GM04503 (cell line): ENCODE measurements around the gene EHMT1.
"Not testable (repeated sequence)": the region's sequence is repeated elsewhere in the genome, so short reads cannot be mapped to it uniquely, and the experiment has no call there.

Source experiments
- DNase-seq: peaks from one replicate; pipeline ENCODE4 v3.0.0-alpha.2; 2012; ENCODE audit warnings: low read depth

EHMT1 gene

DNA sequence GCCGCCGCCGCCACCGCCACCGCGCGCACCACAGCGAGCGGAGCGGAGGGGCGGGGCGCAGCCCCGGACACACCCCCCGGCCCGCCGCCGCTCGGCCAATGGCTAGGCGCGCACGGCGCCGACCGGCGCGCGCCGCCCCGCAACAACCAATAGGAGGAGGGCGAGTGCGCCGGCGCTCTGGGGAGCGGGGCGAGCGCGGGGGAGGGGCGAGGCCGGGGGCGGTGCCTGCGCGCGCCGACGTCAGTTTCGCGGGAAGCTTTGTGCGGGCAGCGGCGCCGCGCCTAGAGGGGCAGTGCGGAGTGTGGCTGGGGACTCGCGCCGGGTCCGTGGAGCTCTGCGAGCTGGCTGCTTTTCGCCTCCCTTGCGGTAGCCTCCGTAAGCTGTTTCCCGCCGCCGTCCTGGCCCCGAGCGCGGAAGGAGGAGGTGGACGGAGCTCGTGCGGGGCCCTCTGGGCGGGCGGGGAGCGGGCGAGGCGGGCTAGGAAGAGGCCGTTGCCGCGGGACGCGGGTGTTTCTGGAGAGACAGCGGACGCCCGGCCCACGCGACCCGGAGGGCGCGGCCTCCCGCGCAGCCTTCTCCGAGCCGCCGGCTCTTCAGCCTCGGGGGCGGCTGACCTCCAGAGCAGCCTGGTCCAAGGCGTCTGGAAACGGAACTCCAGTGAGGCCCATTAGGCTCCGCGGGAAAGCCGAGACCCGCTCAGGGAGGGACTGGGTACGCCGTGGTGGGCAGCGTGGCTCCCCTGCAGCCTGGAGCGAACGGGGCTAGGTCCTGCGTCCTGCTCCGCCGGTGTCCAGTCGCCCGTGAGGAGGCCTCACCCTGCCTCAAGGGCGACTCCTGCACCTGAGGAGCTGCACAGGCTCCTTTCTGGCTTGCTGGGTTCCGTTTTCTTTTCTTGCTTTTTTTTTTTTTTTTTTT, 28.1 kb upstream of the EHMT1 start, which contains the start of gene ZMYND19:
TSS of gene ZMYND19 (minus strand) at position 44 of the 915 bp plus-strand sequence. CDS start 249 bp downstream, outside the sequence.
- DNase-seq = no peak

DNA sequence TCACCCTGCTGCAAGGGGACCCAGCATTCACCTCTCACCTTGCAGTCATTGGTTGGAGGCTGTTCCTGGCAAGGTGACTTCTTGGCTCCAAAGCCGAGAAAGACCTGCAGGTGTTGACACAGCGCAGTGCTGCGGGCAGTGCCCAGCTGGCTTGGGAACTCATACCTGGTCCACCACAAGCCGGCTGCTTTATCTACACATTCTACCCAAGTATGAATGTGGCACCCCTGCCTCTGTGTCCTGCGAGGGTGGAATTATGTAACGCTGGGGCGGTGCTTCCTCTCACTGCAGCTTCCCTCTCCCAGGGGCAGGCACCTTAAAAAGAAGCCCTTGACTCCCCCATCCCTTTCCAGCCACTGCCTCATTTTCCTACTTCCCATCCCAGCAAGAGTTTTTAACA, 26.0 kb upstream of the EHMT1 start:
- no peak for DNase-seq

DNA sequence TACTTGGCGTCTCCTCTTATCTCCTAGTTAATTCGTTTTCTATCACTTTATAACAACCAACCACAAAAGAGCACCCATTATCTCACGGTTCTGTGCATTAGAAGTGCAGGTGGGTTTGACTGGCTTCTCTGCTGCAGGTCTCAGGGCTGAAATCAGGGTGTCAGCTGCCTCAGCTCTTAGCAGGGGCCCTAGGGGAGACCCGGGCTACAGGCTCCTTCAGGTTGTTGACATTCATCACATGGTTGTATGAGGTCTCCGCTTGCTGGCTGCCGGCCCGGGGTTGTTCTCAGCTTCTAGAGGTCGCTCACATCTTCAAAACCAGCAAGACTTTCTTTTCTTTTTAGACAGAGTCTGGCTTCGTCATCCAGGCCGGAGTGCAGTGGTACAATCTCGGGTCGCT, 25.6 kb upstream of the EHMT1 start:
- DNase-seq = no peak

DNA sequence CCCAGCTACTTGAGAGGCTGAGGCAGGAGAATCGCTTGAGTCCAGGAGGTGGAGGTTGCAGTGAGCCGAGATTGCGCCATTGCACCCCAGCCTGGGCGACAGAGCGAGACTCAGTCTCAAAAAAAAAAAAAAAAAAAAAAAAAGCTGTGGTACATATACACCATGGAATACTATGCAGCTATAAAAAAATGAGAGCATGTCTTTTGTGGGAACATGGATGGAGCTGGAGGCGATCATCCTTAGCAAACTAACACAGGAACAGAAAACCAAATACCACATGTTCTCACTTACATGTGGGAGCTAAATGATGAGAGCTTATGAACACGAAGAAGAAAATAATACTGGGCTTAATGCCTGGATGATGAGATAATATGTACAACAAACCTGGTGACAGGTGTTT, 22.2 kb upstream of the EHMT1 start:
- DNase-seq = not testable (repeated sequence)

DNA sequence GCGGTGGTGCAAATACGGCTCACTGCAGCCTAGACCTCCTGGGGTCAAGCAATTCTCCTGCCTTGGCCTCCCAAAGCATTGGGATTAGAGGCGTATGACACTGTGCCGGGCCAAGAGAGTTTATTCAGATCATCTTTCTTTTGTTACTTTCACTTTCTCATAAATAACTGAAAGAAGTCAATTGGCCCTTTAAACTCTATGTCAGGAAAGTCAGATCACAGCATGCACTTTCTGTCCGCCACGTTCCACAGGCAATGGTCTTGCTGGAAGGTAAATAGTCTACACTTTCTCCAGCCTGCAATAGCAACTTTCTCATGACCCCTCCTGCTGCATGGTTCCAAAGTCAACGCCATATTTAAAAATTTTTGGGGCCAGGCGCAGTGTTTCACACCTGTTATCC, 19.9 kb upstream of the EHMT1 start:
- DNase-seq = no peak

DNA sequence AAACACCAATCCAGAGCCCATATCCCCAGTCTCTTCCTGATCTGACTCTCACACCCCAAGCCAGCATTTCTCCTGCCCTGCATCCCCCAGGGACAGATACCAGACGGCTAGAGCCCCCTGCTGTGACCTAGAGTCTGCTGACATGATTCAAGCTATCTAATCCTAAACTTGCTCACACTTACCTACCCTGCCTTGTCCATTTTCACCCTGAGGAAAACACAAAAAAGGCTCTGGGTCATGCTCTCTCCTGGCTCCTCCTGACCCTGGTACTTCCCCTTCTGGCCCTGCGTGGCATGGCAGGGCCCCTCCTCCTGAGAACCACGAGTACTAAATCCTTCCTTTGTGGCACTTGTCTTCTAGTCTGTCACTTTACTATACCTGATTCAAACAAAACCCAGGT, 16.1 kb upstream of the EHMT1 start:
- no peak for DNase-seq

DNA sequence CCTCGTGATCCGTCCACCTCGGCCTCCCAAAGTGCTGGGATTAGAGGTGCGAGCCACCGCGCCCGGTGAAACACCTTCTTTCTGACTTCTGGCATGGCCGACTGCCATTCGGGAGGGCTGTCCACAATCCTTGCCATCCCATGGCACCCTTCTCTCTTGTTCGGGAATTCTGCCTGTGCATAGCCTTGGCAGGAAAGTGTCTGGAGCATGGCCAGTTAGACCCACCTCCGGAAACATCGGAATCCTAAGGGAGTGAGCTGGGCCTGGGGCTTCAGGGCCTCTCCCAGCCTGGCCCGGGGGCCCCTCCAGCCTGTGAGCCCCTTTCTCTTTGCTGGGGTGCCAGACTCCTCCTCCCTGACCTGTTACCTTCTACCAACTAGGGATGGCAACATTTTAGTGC, 14.9 kb upstream of the EHMT1 start:
- no peak for DNase-seq

DNA sequence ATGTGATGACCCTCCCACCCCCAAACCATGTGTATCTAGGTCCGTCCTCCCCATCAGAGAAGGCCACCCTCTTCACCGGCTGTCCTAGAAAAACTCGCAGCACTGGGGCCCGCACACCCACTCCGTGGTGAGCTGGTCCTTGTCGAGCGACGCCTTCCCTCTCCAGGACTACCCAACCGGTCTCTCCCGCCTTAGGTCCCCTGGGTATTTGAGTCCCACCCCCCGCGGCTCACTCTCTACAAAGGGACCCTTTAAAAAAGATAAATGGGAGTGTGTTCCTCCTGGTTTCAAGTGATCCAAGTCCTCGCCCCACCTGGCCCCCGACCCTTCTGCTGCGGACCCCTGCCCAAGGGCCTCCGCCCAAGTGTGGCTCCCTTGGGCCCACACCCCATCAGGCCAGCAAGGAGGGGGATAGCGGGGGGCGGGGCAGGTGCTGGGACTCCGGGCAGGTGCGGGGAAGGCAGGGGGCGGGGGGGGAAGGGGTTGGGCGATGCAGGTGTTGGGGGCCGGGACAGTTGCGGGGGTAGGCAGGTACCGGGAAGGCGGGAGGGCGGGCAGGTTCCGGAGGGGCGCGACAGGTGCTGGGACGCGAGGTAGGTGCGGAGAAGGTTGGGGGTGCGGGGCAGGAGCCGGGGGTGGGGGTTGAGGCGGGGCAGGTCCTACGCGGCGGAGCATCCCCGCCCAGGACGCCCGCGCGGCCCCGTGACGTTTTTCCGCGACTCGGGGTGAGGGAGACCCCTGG, 14.3 kb upstream of the EHMT1 start:
- no peak for DNase-seq

DNA sequence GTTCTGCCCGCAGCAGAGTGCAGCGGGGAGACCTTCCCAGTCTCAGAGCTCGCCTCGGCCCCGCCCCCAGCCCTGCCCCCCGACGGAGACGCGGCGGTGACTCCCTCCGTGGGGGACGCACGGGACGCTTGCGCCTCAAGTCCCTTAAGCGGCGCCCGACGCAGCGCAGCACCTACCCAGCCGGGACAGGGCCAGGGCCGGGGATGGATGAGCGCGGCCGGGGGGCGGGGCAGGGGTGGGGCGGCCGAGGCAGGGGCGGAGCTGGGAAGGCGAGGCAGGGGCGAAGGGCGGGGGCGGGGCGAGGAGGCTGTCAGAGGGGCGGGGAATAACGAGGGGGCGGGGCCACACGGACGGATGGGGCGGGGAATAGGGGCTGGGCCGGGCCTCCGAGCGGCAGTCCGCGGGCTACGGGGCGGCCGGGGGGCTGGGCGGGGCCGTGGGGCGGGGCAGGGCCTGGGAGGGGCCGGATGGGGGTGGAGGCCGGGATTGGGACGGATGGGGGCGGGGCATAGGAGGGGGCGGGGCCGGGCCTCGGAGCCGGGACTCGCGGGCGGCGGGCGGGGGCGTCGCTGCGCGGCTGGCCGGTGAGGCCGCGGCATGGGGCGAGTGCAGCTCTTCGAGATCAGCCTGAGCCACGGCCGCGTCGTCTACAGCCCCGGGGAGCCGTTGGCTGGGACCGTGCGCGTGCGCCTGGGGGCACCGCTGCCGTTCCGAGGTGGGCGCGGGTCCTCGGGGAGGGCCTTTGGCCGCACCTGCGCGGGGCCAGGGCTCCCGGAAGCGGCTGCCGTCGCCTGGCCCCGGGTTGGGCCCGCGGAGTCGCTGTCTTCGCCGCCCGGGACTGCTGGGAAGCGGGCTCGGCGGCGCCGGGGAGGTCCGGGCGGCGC, 13.4 kb upstream of the EHMT1 start, which contains the start of gene ARRDC1:
TSS of gene ARRDC1 (plus strand) at position 566 of the 884 bp plus-strand sequence. CDS start at position 598, 32 bp downstream.
- no peak for DNase-seq

DNA sequence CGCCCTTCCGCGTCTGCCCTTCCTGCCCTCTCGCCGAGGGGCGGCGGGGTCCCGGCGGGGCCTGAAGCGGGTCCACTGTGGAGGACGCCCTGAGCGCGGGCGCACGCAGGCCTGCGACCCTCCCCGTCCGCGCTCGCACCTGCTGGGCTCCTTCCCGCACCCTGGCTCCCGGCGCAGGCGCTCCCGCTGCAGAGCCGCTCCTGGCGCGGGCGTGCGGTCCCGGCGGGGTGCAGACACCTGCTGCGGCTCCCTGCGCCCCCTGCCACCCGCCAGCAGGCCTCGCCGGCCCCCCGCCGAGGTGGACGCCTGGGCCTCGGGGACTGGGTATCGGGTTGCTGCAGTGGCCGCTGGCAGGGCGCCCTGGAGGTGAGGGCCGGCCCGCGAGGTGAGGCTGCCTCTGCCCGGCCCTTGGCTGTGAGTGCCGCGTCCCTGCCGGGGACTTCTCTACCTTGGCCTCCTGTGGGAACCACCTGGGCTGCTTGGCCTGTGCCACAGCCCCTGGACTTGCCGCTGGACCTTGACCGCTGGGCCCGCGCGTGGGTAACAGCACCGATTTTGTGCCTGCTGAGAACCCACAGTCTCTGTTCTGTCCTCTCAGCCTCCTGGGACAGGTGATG, 12.7 kb upstream of the EHMT1 start:
- DNase-seq = no peak

DNA sequence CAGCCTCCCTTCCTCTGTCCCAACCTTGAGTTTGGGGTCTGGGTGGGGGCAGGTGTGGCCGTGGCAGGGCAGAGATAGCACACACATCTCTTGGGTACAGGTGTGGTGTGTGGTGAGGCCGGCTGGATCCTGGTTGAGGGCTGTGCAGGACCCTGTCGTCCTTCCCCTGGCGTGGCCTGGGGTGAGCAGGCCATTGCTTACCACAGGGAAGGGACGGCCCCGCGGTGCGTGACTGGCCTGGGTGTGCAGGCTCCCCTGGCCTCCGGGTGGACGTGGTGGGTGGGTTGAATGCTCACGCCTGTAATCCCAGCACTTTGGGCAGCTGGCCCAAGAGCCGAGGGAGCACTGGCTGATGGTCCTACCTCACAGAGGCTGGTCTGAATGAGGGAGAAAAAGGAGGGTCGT, 12.1 kb upstream of the EHMT1 start:
- no peak for DNase-seq

DNA sequence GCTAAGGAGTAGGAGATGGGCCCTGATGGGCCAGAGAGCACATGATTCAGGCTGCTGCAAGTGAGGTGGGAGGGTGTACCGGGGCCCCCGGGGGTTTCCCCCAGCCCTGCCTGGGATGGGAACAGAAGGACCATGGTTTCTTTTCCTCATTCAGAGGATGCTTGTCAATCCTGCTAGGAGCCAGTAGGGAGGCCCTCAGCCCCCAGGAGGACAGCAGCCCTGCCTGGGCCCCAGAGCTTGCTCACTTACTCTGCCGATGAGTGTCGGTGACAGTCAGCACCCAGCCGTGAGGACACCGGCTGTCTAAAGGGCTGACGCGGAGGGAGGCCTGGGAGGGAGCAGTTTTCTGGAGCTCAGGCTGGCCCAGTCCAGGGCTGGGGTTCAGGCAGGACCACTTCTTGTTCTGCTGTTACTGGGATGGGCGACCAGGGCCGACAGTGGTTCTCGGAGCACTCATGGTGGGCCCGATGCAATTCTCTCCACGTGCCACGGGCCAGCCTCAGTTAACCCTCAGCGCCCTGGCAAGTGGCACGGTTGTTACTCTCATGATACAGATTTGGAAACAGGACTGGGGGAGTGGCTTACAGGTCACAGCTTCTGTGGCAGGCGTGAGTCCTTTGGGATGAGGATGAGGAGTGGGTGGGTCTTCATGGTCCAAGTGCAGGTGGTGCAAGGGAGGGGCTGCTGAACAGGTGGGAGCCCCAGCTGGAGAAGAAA, 11.5 kb upstream of the EHMT1 start:
- DNase-seq = no peak

DNA sequence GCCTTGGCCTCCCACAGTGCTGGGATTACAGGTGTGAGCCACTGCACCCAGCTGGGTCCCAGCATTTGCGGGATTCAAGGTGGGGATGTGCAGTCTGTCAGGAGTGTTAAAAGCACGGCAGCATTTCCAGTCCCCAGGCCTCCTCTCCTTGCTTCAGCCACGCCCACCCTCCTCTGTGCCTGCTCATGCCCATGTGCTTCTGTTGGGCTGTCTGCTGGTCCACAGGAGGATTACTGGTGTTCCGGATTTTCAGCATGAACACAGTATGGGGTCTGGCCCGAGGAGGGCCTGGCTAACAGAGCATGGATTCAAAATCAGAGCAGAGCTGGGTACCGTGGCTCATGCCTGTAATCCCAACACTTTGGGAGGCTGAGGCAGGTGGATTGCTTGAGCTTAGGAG, 7.9 kb upstream of the EHMT1 start:
- DNase-seq = no peak

DNA sequence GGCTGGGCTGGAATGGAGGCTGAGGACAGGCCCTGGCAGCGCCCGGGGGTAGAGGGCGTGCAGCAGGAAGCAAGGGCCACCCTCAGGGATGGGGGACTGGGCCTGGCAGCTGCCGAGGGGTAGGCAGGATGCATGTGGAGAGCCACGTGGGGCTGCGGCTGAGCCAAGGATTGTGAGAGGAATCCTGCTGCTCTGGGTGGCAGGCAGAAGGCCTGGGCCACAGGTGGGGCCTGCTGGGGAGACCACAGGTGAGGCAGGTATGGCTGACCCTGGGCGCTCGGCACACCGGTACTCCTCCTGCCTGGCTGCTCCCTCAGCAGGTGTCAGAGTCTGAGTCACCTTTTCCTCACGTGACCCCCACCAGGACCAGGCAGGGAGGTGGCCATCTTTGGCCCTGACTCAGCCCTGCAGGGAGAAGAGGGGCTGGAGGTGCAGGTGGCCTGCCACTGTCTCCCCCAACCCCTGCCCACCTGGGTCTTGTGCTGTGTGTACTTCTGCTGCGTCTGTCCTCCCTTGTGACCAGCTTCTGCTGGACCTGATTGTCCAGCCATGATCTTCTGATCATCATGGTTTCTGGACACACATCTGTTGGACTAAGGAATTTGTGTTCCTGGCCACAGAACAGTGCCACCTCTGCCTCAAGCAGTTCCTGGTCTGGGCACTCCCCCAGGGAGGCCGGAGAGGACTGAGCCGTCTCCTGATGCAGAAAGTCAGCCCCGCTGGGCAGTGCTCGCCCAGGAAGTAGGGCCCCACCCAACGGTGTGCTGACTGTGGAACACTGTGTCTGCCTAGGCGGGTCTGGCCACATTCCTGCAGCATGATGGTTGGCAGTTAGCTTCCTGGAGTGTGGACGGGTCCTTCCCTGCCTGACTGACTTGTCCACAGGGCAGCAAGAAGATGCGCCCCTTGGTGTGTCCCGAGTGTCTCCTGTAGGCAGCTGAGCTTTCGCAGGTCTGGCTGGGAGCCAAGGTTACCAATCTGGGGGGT, 6.9 kb upstream of the EHMT1 start:
- DNase-seq = no peak

DNA sequence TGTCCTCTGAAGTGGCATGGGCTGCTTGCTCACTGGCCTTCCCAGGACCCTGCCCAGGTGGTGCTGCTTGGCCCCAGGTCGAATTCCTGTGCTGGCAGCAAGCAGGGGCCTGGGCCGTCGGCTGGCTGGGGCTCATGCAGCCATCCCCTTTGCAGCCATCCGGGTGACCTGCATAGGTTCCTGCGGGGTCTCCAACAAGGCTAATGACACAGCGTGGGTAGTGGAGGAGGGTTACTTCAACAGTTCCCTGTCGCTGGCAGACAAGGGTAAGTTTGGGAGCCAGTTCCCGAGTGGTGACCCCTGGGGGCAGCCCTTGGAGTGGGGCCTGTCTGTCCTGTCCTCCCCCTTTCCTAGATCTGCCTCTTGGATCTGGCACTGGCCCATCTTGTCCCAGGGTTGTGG, 6.1 kb upstream of the EHMT1 start:
- DNase-seq = no peak

DNA sequence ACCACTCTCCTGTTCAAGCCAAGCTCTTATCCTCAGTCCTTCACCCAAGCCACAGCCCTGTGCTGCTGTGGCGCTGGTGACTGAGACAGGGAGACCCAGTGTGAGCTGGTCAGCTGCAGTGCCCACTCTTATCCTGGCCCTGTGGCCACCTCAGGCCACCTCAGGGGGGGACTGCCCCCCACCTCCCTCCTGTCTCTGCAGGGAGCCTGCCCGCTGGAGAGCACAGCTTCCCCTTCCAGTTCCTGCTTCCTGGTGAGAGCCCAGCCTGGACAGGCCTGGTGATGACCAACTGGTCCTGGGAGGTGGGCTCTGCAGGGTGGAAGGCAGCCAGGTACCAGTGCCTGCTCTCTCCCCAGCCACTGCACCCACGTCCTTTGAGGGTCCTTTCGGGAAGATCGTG, 5.5 kb upstream of the EHMT1 start:
- DNase-seq = no peak

DNA sequence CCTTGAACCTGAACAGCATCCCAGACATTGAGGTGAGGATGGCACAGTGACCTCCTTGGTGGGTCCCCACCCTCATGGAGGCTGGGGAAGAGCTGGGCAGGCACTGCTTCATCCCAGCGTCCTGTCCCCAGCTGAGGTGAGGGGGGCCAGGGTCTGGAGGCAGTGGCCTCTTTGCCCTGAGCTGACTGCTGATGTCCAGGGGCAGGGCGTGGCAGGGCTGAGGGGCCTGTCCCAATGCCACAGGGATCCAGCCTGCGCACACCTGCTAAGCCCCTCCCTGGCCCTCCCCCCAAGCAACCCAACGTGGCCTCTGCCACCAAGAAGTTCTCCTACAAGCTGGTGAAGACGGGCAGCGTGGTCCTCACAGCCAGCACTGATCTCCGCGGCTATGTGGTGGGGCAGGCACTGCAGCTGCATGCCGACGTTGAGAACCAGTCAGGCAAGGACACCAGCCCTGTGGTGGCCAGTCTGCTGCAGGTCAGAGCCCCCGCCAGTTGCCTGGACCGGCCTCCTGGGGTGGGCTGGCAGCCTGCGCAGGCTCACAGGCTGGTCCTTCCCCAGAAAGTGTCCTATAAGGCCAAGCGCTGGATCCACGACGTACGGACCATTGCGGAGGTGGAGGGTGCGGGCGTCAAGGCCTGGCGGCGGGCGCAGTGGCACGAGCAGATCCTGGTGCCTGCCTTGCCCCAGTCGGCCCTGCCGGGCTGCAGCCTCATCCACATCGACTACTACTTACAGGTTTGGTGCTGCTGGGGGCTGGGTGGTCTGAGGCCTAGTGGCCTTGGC, 4.9 kb upstream of the EHMT1 start:
- DNase-seq = no peak

DNA sequence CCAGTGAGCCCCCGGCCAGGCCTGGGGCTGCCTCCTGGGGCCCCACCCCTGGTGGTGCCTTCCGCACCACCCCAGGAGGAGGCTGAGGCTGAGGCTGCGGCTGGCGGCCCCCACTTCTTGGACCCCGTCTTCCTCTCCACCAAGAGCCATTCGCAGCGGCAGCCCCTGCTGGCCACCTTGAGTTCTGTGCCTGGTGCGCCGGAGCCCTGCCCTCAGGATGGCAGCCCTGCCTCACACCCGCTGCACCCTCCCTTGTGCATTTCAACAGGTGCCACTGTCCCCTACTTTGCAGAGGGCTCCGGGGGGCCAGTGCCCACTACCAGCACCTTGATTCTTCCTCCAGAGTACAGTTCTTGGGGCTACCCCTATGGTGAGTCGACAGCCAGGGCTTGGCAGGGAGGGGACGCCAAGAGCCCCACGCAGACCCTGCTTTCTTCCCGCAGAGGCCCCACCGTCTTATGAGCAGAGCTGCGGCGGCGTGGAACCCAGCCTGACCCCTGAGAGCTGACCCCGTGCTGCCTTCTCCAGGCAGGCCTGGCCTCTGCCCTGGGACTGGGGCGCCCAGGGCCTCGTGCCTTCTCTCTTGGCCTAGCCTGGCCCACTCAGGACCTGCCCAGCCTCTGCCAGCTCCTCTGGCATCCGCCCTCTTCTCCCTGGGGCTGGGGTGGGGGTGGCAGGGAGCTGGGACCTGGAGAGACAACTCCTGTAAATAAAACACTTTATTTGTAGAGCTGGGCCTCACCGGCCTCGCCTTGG, 4.0 kb upstream of the EHMT1 start:
- DNase-seq = no peak
